Measurements from ENCODE around the gene PCBD2.

The PCBD2 gene

DNA sequence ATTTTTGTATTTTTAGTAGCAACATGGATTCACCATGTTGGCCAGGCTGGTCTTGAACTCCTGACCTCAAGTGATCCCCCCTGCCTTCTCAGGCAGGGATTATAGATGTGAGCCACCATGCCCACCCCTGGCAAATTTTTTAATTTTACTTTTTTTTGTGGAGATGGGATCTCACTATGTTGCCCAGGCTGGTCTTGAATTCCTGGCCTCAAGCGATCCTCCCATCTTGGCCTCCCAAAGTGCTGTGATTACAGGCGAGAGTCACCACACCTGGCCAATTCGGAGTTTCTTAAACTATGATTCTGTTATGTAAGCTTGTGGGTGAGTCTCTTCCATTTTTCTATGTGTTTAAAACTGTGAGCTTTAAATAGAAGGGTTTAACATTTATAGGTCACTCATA is 27.6 kb downstream of the PCBD2 start:
- Histone ChIP-seq H3K4me3 (ENCODE audit: low read length) (no peak overlapping the region), H2AFZ (ENCODE audit: low read length) (no peak overlapping the region), H3K9ac (ENCODE audit: low read length) (no peak overlapping the region), H3K4me1 (ENCODE audit: low read length) (no peaks in the 10 kb centered on the region), H4K20me1 (ENCODE audit: insufficient read depth, low read length) (no peaks in the 10 kb centered on the region), H3F3A (ENCODE audit: insufficient read depth, low read length) (no peaks in the 10 kb centered on the region), H3K79me2 (ENCODE audit: low read length) (no peaks in the 10 kb centered on the region), H3K27me3 (replicated peaks; ENCODE audit: insufficient read depth, low read length) (no peaks in the 10 kb centered on the region), H3K9me3 (replicated peaks; ENCODE audit: insufficient read depth, low read length) (no peaks in the 10 kb centered on the region), H3K4me2 (ENCODE audit: low read depth, low read length) (no peak overlapping the region), H3K27ac (ENCODE audit: low read length) (no peak overlapping the region), H3K9me2 (replicated peaks; ENCODE audit: insufficient read depth, low read length) (no peaks in the 10 kb centered on the region), H3K36me3 (replicated peaks; ENCODE audit: insufficient read depth, low read length) (no peaks in the 10 kb centered on the region)
- no peak for DNase-seq
- TF ChIP-seq EZH2phosphoT487 (IDR thresholded peaks at IDR 0.05; ENCODE audit: low read length), result no peak
- TF ChIP-seq, protein P1, sequence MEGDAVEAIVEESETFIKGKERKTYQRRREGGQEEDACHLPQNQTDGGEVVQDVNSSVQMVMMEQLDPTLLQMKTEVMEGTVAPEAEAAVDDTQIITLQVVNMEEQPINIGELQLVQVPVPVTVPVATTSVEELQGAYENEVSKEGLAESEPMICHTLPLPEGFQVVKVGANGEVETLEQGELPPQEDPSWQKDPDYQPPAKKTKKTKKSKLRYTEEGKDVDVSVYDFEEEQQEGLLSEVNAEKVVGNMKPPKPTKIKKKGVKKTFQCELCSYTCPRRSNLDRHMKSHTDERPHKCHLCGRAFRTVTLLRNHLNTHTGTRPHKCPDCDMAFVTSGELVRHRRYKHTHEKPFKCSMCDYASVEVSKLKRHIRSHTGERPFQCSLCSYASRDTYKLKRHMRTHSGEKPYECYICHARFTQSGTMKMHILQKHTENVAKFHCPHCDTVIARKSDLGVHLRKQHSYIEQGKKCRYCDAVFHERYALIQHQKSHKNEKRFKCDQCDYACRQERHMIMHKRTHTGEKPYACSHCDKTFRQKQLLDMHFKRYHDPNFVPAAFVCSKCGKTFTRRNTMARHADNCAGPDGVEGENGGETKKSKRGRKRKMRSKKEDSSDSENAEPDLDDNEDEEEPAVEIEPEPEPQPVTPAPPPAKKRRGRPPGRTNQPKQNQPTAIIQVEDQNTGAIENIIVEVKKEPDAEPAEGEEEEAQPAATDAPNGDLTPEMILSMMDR (IDR thresholded peaks at IDR 0.05; ENCODE audit: low read length), result no peak
- TF ChIP-seq EZH2 (optimal IDR thresholded peaks at IDR 0.05; ENCODE audit: low read depth, low read length), result no peak

DNA sequence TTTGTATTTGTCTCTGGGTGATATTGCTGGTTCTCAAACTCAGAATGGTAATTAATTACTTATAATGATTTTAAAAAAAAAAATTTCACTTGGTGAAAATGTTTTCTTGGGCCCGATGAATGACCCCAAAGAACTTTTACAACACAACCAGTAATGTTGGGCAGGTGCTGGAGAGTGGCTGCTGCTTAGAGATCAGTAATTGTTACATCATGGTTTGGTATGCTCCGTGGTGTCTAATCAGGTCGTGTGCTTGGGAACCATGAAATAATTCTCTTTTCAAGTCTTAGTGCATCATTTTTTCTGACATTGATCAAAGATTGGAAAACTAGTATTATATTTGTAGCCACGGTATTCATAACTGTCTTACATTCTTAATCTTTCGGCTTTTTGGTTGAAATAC is 29.3 kb downstream of the PCBD2 start:
- no peaks in the 10 kb centered on the region for H3K79me2 ChIP-seq (ENCODE audit: low read length)
- no peak overlapping the region for H3K4me2 ChIP-seq (ENCODE audit: low read depth, low read length)
- no peaks in the 10 kb centered on the region for H3F3A ChIP-seq (ENCODE audit: insufficient read depth, low read length)
- no peak for DNase-seq
- H3K4me3 ChIP-seq (ENCODE audit: low read length), result no peak overlapping the region
- H2AFZ ChIP-seq (ENCODE audit: low read length), result no peak overlapping the region
- no peaks in the 10 kb centered on the region for H3K9me3 ChIP-seq (replicated peaks; ENCODE audit: insufficient read depth, low read length)
- no peak overlapping the region for H3K9ac ChIP-seq (ENCODE audit: low read length)
- H3K9me2 ChIP-seq (replicated peaks; ENCODE audit: insufficient read depth, low read length), result no peaks in the 10 kb centered on the region
- H4K20me1 ChIP-seq (ENCODE audit: insufficient read depth, low read length), result no peaks in the 10 kb centered on the region
- H3K27ac ChIP-seq (ENCODE audit: low read length), result no peak overlapping the region
- no peak for TF ChIP-seq EZH2phosphoT487 (IDR thresholded peaks at IDR 0.05; ENCODE audit: low read length)
- TF ChIP-seq, protein P1 (IDR thresholded peaks at IDR 0.05; ENCODE audit: low read length), result no peak
- no peak for TF ChIP-seq EZH2 (optimal IDR thresholded peaks at IDR 0.05; ENCODE audit: low read depth, low read length)
- no peaks in the 10 kb centered on the region for H3K36me3 ChIP-seq (replicated peaks; ENCODE audit: insufficient read depth, low read length)
- no peaks in the 10 kb centered on the region for H3K27me3 ChIP-seq (replicated peaks; ENCODE audit: insufficient read depth, low read length)
- peaks cover 2% of the 10 kb centered on the region for H3K4me1 ChIP-seq (ENCODE audit: low read length)

DNA sequence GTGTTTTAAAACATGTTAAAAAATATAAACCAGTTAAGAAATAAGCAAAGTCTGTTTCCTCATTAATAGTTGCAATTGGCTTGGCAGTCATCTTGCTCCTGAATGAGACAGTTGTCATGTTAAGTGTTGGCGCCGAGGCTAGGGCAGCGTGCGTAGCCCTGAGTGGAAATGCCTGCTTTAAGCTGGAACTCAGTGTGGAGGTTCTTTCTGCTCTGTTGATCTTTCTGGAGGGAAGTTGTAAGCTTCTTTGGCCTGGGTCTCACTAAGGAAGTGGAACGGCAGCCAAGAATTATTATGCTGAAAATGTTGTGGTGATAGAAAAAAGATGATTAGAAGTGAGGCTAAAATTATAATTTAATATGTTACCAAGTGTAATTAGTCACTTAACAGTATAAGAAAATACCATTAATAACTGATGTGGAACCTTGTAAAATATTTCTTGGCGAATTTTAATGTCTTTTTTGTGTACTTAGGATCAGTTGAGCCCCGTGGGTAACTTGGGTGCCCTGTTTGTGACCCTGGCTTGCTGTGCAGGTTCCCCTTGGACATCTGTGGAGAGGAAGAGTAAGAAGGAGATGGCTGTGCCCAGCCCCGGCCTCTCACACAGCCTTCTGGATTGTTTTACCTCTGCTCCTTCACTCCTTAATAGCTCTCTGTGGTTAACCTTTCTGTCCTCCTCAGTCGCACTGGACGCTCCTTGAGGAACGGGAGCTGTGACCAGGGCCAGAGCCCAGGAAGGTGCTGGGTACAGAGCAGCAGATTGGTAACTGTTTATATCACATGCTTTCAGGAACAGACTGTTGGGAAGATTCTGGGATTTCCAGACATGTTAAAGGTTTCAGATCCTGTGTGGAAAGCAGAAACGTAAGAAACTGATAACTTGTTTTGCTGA is 31.0 kb downstream of the PCBD2 start:
- TF ChIP-seq, protein P1 (IDR thresholded peaks at IDR 0.05; ENCODE audit: low read length), result no peak
- no peak for TF ChIP-seq EZH2phosphoT487 (IDR thresholded peaks at IDR 0.05; ENCODE audit: low read length)
- no peak for TF ChIP-seq EZH2 (optimal IDR thresholded peaks at IDR 0.05; ENCODE audit: low read depth, low read length)
- no peak overlapping the region for H3K4me3 ChIP-seq (ENCODE audit: low read length)
- no peak overlapping the region for H3K27ac ChIP-seq (ENCODE audit: low read length)
- no peak overlapping the region for H3K9ac ChIP-seq (ENCODE audit: low read length)
- no peak for DNase-seq
- no peaks in the 10 kb centered on the region for H3K36me3 ChIP-seq (replicated peaks; ENCODE audit: insufficient read depth, low read length)
- no peaks in the 10 kb centered on the region for H3K79me2 ChIP-seq (ENCODE audit: low read length)
- no peaks in the 10 kb centered on the region for H3F3A ChIP-seq (ENCODE audit: insufficient read depth, low read length)
- H3K9me2 ChIP-seq (replicated peaks; ENCODE audit: insufficient read depth, low read length), result no peaks in the 10 kb centered on the region
- H3K27me3 ChIP-seq (replicated peaks; ENCODE audit: insufficient read depth, low read length), result no peaks in the 10 kb centered on the region
- no peak overlapping the region for H2AFZ ChIP-seq (ENCODE audit: low read length)
- peaks cover 10% of the 10 kb centered on the region for H3K4me1 ChIP-seq (ENCODE audit: low read length)
- H3K9me3 ChIP-seq (replicated peaks; ENCODE audit: insufficient read depth, low read length), result no peaks in the 10 kb centered on the region
- H3K4me2 ChIP-seq (ENCODE audit: low read depth, low read length), result no peak overlapping the region
- no peaks in the 10 kb centered on the region for H4K20me1 ChIP-seq (ENCODE audit: insufficient read depth, low read length)
